Kidney (tissue), 14 donors: ENCODE results near the gene RND3. TPM values are rescaled to one million over a fixed set of nuclear protein-coding genes. Genes with fewer than 3 reads are reported as not detected.
A peak's percentile ranks its signal among the peaks of the same experiment; 100 is the strongest.

Experiments used
- DNase-seq, 5 donors: peaks; one replicate each; pipeline ENCODE4 v3.0.0-alpha.2; 2013 to 2020
- FAIRE-seq: peaks from 2 replicates; lab custom pipeline; 2012; peaks lifted over from hg19 to GRCh38; lab: Jason Lieb, UNC
- H3K27ac ChIP-seq, 2 donors: one replicate each; pipeline ENCODE4 v1.7.0; 2013; ENCODE audit warnings: low read depth in 2 of 2, low read length in 2 of 2, inconsistent platforms in 1 of 2
- H3K27me3 ChIP-seq: one replicate; pipeline ENCODE4 v1.7.1; 2013; ENCODE audit warnings: low read length, inconsistent platforms; ENCODE audit not compliant: control insufficient read depth, insufficient read depth
- H3K36me3 ChIP-seq, 3 donors: one replicate each; pipeline versions ENCODE4 v1.7.0 to v1.7.1; 2013; ENCODE audit warnings: low read length in 3 of 3, control low read depth in 1 of 3, inconsistent platforms in 1 of 3; ENCODE audit not compliant: insufficient read depth in 3 of 3, control insufficient read depth in 2 of 3
- H3K4me1 ChIP-seq, 3 donors: one replicate each; pipeline versions ENCODE4 v1.7.0 to v1.7.1; 2013; ENCODE audit warnings: low read length in 3 of 3, inconsistent platforms in 1 of 3, low read depth in 1 of 3; ENCODE audit not compliant: control insufficient read depth in 2 of 3, insufficient read depth in 2 of 3
- H3K4me3 ChIP-seq, 3 donors: one replicate each; pipeline versions ENCODE4 v1.7.0 to v1.8.1; 2013; ENCODE audit warnings: low read length in 3 of 3, control low read depth in 1 of 3, inconsistent platforms in 1 of 3
- H3K9ac ChIP-seq, 3 donors: one replicate each; pipeline versions ENCODE4 v1.7.0 to v1.7.1; 2013; ENCODE audit warnings: low read length in 3 of 3, control low read depth in 1 of 3, inconsistent platforms in 1 of 3
- H3K9me3 ChIP-seq, 3 donors: one replicate each; pipeline versions ENCODE4 v1.7.0 to v1.7.1; 2013; ENCODE audit warnings: low read length in 3 of 3, control low read depth in 1 of 3, inconsistent platforms in 1 of 3; ENCODE audit not compliant: control insufficient read depth in 2 of 3, insufficient read depth in 1 of 3
- intact Hi-C: fragments of 100-400 bp; cut with DNase I; formaldehyde crosslinking; loops from one replicate; pipeline ENCODE4 v1.11.1; 2022
- polyA plus RNA-seq: library from polyadenylated mRNA; stranded (reverse); fragments of 350-450 nt; fragmentation: Illumina TruSeq; extraction: RNeasy Lipid Tissue Mini Kit (QIAGEN cat#74804); gene quantifications from one replicate; pipeline ENCODE4 v1.2.3, GENCODE V29; 2014; ENCODE audit warnings: low read depth, low replicate concordance; ENCODE audit not compliant: insufficient read depth
- total RNA-seq: library from RNA; stranded (reverse); fragmentation: NEBNext Ultra II Directional; extraction: Animal tissue kit (Norgen Biotek cat#: 25700); gene quantifications from one replicate; pipeline ENCODE4 v1.2.1, GENCODE V29; 2021
- TF ChIP-seq, protein P1 (sequence below): IDR thresholded peaks from 3 replicates; pipeline ENCODE4 v1.5.1; 2012; ENCODE audit warnings: mild to moderate bottlenecking, moderate library complexity, borderline replicate concordance; ENCODE audit not compliant: insufficient read depth; ENCODE audit errors: extremely low read depth
- donor health status: control.
- donor health status: control.
- donor health status: control.
- donor health status: control.
- donor health status: control.
- donor health status: DM: yes; HTN: yes; CAD: no.
- donor health status: Normal renal cell carcinoma (clear cell type).

The RND3 gene
- total and polyA plus RNA-seq, 2 donors from 2014 or later: 6.5 to 26.1 TPM

DNA sequence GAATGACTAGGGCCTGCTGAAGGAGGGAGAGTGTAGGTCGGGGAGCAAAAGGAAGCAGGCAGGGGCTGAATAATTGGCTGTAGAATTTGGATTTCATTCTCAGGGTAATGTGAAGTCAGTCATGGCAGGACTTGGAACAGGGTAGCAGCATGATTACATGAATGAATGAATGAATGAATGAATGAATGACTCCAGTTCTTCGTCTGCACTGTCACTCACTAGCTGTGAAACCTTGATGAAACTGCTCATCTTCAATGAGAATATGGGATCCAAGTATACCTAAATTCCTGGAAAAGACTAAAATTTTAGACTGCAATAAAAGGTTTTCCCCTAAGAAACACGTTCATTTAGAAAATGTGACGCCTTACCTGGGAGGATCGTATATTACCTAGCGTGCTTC, 3.0 kb upstream of the RND3 start:
- H3K4me1 ChIP-seq: no peaks in the 10 kb centered on the region
- no peaks in the 10 kb centered on the region for H3K9me3 ChIP-seq
- no peak overlapping the region for H3K4me3 ChIP-seq
- H3K36me3 ChIP-seq: no peaks in the 10 kb centered on the region
- no peak for FAIRE-seq
- intact Hi-C loops: loop anchor here (5.0 kb wide), 1 partner anchor 688 kb away; no protein-coding TSS in a partner anchor
- no peak for DNase-seq
- no peaks in the 10 kb centered on the region for H3K27me3 ChIP-seq
- no peak overlapping the region for H3K9ac ChIP-seq
- TF ChIP-seq, protein P1, sequence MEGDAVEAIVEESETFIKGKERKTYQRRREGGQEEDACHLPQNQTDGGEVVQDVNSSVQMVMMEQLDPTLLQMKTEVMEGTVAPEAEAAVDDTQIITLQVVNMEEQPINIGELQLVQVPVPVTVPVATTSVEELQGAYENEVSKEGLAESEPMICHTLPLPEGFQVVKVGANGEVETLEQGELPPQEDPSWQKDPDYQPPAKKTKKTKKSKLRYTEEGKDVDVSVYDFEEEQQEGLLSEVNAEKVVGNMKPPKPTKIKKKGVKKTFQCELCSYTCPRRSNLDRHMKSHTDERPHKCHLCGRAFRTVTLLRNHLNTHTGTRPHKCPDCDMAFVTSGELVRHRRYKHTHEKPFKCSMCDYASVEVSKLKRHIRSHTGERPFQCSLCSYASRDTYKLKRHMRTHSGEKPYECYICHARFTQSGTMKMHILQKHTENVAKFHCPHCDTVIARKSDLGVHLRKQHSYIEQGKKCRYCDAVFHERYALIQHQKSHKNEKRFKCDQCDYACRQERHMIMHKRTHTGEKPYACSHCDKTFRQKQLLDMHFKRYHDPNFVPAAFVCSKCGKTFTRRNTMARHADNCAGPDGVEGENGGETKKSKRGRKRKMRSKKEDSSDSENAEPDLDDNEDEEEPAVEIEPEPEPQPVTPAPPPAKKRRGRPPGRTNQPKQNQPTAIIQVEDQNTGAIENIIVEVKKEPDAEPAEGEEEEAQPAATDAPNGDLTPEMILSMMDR: no peak
- H3K27ac ChIP-seq: no peak overlapping the region

DNA sequence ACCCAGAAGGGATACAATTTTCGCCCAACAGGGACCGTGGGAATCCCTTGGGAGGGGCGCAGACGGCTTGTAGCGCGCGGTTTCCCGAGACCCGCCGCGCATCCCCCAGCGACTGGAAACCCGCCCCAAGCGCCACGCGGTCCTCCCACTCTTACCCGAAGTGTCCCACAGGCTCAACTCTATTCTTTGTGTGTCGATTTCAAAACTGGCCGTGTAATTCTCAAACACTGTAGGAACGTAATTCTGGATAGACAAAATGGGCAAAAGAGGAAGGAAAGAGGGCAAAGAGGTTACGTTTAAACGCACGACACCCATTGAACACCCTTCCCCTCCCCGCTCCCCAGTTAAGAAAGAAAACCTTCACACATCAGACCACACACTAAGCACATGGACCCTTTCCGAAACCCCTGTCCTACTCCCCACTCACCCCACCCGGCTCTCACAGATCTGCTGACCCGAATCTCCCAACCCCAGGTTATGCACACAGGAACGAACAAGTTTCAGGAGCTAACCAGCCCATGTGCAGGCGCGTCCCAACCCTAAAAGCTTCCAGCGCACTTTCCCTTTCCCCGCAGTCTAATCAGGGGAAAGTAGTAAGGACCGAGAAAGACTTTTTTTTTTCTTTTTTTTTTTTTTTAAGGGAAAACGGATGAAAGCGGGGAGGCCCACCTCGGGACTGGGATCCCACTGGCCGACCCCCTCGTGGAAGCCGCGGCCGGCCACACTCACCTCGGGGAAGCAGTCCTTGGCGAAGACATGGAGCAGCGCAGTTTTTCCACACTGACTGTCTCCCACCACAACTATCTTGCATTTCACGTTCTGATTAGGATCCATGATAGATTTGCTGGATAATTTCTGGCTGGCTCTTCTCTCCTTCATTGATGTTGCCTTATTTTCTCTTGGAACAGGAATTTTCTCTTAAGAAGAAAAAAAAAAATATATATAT, 655 bp downstream of the RND3 start:
- Histone ChIP-seq H3K9ac (peak overlapping the region; percentile 84 to 94 (median 92)), H3K4me1 (peaks cover 0 to 7% (median 6%) of the 10 kb centered on the region in 3 donors), H3K9me3 (no peaks in the 10 kb centered on the region), H3K27ac (peak overlapping the region; percentile 97 to 98), H3K4me3 (peak overlapping the region; percentile 90 to 92 (median 92)), H3K36me3 (no peaks in the 10 kb centered on the region), H3K27me3 (no peaks in the 10 kb centered on the region)
- TF ChIP-seq, protein P1: no peak
- intact Hi-C loops: no loop called here
- DNase-seq: peak; percentile 60 to 77 (median 75)
- FAIRE-seq: no peak

DNA sequence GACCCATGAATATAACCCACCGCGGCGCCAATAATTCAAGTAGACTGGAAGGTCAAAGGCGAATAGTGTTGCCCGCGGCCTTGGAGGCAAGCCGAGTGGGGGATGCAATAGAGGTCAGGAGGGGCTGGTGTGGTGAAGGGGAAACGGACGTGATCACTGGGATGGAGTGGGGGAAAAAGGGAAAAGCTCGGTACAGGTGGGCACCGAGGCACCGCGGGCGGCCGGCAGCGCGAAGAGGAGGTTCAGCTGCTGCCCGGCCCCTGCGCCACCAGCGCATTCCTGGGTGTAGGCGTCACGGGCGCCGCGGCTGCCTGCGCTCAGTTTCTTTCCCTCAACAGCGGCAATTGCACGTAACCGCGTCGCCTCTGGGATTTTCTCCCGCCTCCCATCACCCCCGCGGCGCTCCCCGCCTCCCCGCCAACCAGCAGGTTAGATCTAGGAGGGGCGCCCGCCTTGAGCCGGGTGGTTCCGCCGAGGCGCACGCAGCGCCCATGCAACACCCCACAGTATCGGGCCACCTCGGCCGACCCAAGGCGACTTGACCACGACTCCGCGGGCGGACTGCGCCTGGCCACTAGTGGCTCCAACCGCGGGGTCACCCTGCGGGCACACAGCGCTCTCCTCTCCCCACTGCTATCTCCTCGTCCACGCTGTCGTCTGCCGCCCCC, 1.5 kb downstream of the RND3 start:
- peak overlapping the region; percentile 87 to 94 (median 92) for H3K9ac ChIP-seq
- peak overlapping the region; percentile 97 to 98 for H3K27ac ChIP-seq
- H3K36me3 ChIP-seq: no peaks in the 10 kb centered on the region

More for the DNA sequence above, 1.5 kb downstream of the RND3 start:
- H3K4me3 ChIP-seq: peak overlapping the region; percentile 90 to 92 (median 92)
- FAIRE-seq: no peak
- no peaks in the 10 kb centered on the region for H3K27me3 ChIP-seq
- TF ChIP-seq, protein P1: no peak
- peak; percentile 79 to 94 (median 86) for DNase-seq
- intact Hi-C loops: no loop called here
- H3K4me1 ChIP-seq: peaks cover 0 to 7% (median 6%) of the 10 kb centered on the region in 3 donors
- no peaks in the 10 kb centered on the region for H3K9me3 ChIP-seq
